SK-N-SH (cell line): ENCODE measurements around the gene ETV6. TPM values are rescaled to one million over a fixed set of nuclear protein-coding genes. Genes with fewer than 3 reads are reported as not detected.
A peak's percentile ranks its signal among the peaks of the same experiment; 100 is the strongest.

Source experiments
- CTCF ChIA-PET: fragments of 300-600, 350-600 bp; formaldehyde crosslinking; extraction: SDS; loops from one replicate; lab custom pipeline; 2021; lab: Yijun Ruan, JAX
- POLR2A ChIA-PET: fragments of 350-600 bp; sonication (Branson Sonifier 250); formaldehyde crosslinking; extraction: SDS; loops from one replicate; lab custom pipeline; 2020; ENCODE audit warnings: antibody characterized with exemption, inconsistent platforms; lab: Yijun Ruan, JAX
- DNase-seq: peaks from one replicate; pipeline ENCODE4 v3.0.0; 2012
- H2AFZ ChIP-seq: fragments of 200-600 bp; sonication (generic); 2 replicates; pipeline ENCODE4 v1.8.1; 2016; ENCODE audit warnings: antibody characterized with exemption, mild to moderate bottlenecking, low read depth
- H3F3A ChIP-seq: fragments of 200-600 bp; sonication (generic); replicated peaks from 2 replicates; pipeline ENCODE3; 2016; ENCODE audit warnings: antibody characterized with exemption, mild to moderate bottlenecking; ENCODE audit not compliant: insufficient read depth
- H3K27ac ChIP-seq, 2 experiments: fragments of 200-500 bp in 1 of 2; fragments of 200-600 bp in 1 of 2; sonication (Bioruptor generic) in 1 of 2; sonication (generic), shearing (Covaris generic) in 1 of 2; 2 replicates each; pipeline versions ENCODE4 v1.5.1 to v1.6.1; 2014 to 2016; ENCODE audit warnings: low read depth in 2 of 2, inconsistent platforms in 1 of 2, low read length in 1 of 2, mild to moderate bottlenecking in 1 of 2, mixed read lengths in 1 of 2
- H3K27me3 ChIP-seq: fragments of 200-600 bp; sonication (generic), shearing (Covaris generic); 2 replicates; pipeline ENCODE4 v1.6.1; 2016; ENCODE audit warnings: mixed run types; ENCODE audit not compliant: insufficient read depth
- H3K36me3 ChIP-seq, 2 experiments: fragments of 200-500 bp in 1 of 2; fragments of 200-600 bp in 1 of 2; sonication (Bioruptor generic) in 1 of 2; sonication (generic) in 1 of 2; replicated peaks in 1 of 2; 2 replicates each; pipeline versions ENCODE3 to v1.5.1; 2014 to 2016; ENCODE audit warnings: low read length in 1 of 2, mild to moderate bottlenecking in 1 of 2; ENCODE audit not compliant: insufficient read depth in 2 of 2, control insufficient read depth in 1 of 2
- H3K4me1 ChIP-seq, 2 experiments: fragments of 200-500 bp in 1 of 2; fragments of 200-600 bp in 1 of 2; sonication (Bioruptor generic) in 1 of 2; sonication (generic), shearing (Covaris generic) in 1 of 2; 2 replicates each; pipeline versions ENCODE4 v1.5.1 to v1.6.1; 2014 to 2016; ENCODE audit warnings: low read depth in 1 of 2, low read length in 1 of 2, mixed run types in 1 of 2; ENCODE audit not compliant: insufficient read depth in 2 of 2, control insufficient read depth in 1 of 2
- H3K4me2 ChIP-seq: fragments of 200-600 bp; sonication (generic), shearing (Covaris generic); 2 replicates; pipeline ENCODE4 v1.6.1; 2017; ENCODE audit warnings: mixed run types
- H3K4me3 ChIP-seq, 2 experiments: fragments of 200-500 bp in 1 of 2; fragments of 200-600 bp in 1 of 2; sonication (Bioruptor generic) in 1 of 2; sonication (generic), shearing (Covaris generic) in 1 of 2; 2 replicates each; pipeline versions ENCODE4 v1.5.1 to v1.8.1; 2014 to 2016; ENCODE audit warnings: low read depth in 2 of 2, inconsistent platforms in 1 of 2, low read length in 1 of 2, mild to moderate bottlenecking in 1 of 2, mixed read lengths in 1 of 2, moderate library complexity in 1 of 2
- H3K79me2 ChIP-seq: fragments of 200-600 bp; sonication (generic); 2 replicates; pipeline ENCODE4 v1.8.1; 2017; ENCODE audit warnings: mild to moderate bottlenecking; ENCODE audit not compliant: insufficient read depth
- H3K9ac ChIP-seq: fragments of 200-600 bp; sonication (generic); 2 replicates; pipeline ENCODE4 v1.6.1; 2017; ENCODE audit warnings: mixed run types
- H3K9me2 ChIP-seq: fragments of 200-600 bp; sonication (generic); 2 replicates; pipeline ENCODE4 v1.6.1; 2017; ENCODE audit warnings: mixed run types
- H3K9me3 ChIP-seq: fragments of 200-600 bp; sonication (generic); 2 replicates; pipeline ENCODE4 v1.6.1; 2017; ENCODE audit warnings: mixed run types, mild to moderate bottlenecking, moderate library complexity
- H4K20me1 ChIP-seq: fragments of 200-600 bp; sonication (generic); 2 replicates; pipeline ENCODE4 v1.6.1; 2017; ENCODE audit warnings: mild to moderate bottlenecking, mixed run types; ENCODE audit not compliant: insufficient read depth
- CHD2 ChIP-seq: fragments of 150-350 bp; IDR thresholded peaks from 2 replicates; pipeline ENCODE4 v1.6.1; 2018; ENCODE audit warnings: low read length; ENCODE audit not compliant: partially characterized antibody
- MEF2A ChIP-seq: IDR thresholded peaks from 2 replicates; pipeline ENCODE4 v1.4.0; 2012; ENCODE audit warnings: low read depth, borderline replicate concordance
- MXI1 ChIP-seq: IDR thresholded peaks from 2 replicates; pipeline ENCODE4 v1.6.1; 2012; ENCODE audit warnings: mild to moderate bottlenecking, low read depth, low read length, improper control_type of control experiment
- RXRA ChIP-seq: IDR thresholded peaks from 2 replicates; pipeline ENCODE4 v1.4.0; 2012; ENCODE audit warnings: low read depth, mild to moderate bottlenecking, borderline replicate concordance
- SIN3A ChIP-seq: IDR thresholded peaks from 2 replicates; pipeline ENCODE4 v1.6.1; 2012; ENCODE audit warnings: low read depth, mild to moderate bottlenecking, low read length, moderate library complexity, borderline replicate concordance
- TCF12 ChIP-seq: IDR thresholded peaks from 2 replicates; pipeline ENCODE4 v1.4.0; 2012
- TEAD4 ChIP-seq: IDR thresholded peaks from 2 replicates; pipeline ENCODE4 v1.4.0; 2012; ENCODE audit warnings: mild to moderate bottlenecking, borderline replicate concordance; ENCODE audit not compliant: insufficient read depth
- WGBS: methylation state at CpG from one replicate; pipeline ENCODE4 v1.1.6; 2017; ENCODE audit warnings: low lambda C conversion rate; 5-methylcytosine and 5-hydroxymethylcytosine counted together
- polyA plus RNA-seq, 3 experiments: library from polyadenylated mRNA; depleted of rRNA; stranded (reverse); fragments of >200 nt; gene quantifications; 2 replicates each; pipeline ENCODE4 v1.2.3, GENCODE V29; 2012
- TF ChIP-seq, protein P1 (sequence below): IDR thresholded peaks from 2 replicates; pipeline ENCODE4; 2012
- TF ChIP-seq, protein P2 (sequence below): fragments of 150-350 bp; IDR thresholded peaks from 2 replicates; pipeline ENCODE4 v1.6.1; 2016; ENCODE audit warnings: mild to moderate bottlenecking, low read depth, low read length

ETV6 gene
- polyA plus RNA-seq, 1 of the 3 experiments (the other 2 are of a cell fraction) = 4.0 TPM

DNA sequence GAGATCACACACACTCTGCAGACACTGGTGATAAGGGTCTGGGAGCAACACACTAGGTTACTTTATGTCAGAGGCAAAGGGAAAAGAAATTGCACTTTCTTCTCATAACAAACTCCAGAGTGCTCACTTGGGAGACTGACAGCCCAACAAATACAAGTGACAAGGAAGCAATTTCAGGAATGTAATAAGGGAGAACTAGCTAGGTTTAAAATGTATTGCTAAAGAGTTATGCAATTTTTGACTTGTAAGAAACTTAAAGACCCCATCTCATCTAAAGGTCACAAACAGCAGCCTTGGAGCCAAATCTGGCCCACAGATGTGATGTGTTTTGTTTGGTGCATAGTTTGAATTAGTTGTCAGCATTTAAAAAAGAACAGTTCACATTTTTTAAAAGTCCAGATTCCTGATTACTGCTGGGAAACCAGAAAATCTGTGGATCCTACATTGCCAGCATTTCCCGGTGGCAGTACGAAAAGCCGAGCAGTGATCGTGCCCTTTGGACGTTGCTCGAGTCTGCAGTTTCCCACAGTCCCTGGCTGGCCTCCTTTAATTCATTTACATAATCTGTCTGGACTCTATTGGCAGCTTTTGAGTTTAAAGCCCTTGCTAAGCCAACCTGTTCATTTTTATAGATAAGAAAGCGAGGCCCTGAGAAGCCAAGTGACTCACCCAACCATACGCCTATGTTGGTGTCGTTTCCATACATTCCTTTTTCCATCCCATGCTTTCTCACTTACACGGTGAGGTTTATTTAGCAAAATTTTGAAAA is 42.0 kb upstream of the ETV6 start:
- DNase-seq = no peak
- TF ChIP-seq, protein P1, sequence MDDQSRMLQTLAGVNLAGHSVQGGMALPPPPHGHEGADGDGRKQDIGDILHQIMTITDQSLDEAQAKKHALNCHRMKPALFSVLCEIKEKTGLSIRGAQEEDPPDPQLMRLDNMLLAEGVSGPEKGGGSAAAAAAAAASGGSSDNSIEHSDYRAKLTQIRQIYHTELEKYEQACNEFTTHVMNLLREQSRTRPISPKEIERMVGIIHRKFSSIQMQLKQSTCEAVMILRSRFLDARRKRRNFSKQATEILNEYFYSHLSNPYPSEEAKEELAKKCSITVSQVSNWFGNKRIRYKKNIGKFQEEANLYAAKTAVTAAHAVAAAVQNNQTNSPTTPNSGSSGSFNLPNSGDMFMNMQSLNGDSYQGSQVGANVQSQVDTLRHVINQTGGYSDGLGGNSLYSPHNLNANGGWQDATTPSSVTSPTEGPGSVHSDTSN = peak; percentile 42; the same call in 1 of the 2 replicates
- peak; percentile 57 for TF ChIP-seq TCF12
- TF ChIP-seq, protein P2, sequence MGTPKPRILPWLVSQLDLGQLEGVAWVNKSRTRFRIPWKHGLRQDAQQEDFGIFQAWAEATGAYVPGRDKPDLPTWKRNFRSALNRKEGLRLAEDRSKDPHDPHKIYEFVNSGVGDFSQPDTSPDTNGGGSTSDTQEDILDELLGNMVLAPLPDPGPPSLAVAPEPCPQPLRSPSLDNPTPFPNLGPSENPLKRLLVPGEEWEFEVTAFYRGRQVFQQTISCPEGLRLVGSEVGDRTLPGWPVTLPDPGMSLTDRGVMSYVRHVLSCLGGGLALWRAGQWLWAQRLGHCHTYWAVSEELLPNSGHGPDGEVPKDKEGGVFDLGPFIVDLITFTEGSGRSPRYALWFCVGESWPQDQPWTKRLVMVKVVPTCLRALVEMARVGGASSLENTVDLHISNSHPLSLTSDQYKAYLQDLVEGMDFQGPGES = no peak
- TF ChIP-seq, all 33 proteins: peak for 2
- Histone ChIP-seq H3K4me1 (peaks cover 0 to 7% of the 10 kb centered on the region in 2 experiments; a peak in 1 of 4 replicates), H3K9me2 (no peaks in the 10 kb centered on the region), H3K4me2 (no peak overlapping the region), H4K20me1 (no peaks in the 10 kb centered on the region), H3K9me3 (no peaks in the 10 kb centered on the region), H2AFZ (no peak overlapping the region), H3F3A (no peaks in the 10 kb centered on the region), H3K36me3 (no peaks in the 10 kb centered on the region), H3K27me3 (no peaks in the 10 kb centered on the region), H3K9ac (no peak overlapping the region), H3K27ac (peak overlapping the region in 1 of 2 experiments; percentile 64; a peak in 2 of 4 replicates), H3K4me3 (no peak overlapping the region), H3K79me2 (no peaks in the 10 kb centered on the region)
- ChIA-PET POLR2A (no interaction called here), CTCF (interaction anchor here (0.6 kb wide), 1 partner anchor 313 kb away, joined by 3 read pairs; no protein-coding TSS in a partner anchor)
- 60% methylated on average over 10 of the region's 10 CpGs for WGBS

DNA sequence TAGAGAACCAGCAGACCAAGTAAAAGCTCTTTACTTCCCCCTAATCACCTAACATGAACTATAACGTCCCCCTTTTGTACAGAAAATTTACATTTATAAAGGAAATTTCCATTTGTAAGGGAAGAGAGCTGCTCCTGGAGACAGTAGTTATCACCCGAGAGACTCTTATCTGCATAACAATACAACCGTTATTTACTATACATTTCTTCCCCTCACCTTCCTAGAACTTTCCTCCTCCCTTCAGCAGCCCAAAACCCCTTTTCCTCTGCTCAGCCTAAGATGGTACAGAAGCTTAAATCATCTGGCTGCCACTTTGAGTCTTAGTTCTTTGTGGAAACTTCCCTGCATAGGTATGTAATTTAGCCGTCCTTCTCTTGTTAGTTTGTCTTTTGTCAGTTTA is 40.4 kb upstream of the ETV6 start:
- no peak for TF ChIP-seq TEAD4
- TF ChIP-seq SIN3A = no peak
- no peak for TF ChIP-seq MXI1
- TF ChIP-seq, protein P2 = no peak
- no peak for TF ChIP-seq RXRA
- no peak for TF ChIP-seq MEF2A
- no peak for TF ChIP-seq CHD2
- no peaks in the 10 kb centered on the region for H3K27me3 ChIP-seq
- H2AFZ ChIP-seq = no peak overlapping the region
- WGBS = 90% methylated on average over 4 of the region's 4 CpGs
- H3K9me3 ChIP-seq = no peaks in the 10 kb centered on the region
- H3K36me3 ChIP-seq = no peaks in the 10 kb centered on the region
- H3K9me2 ChIP-seq = no peaks in the 10 kb centered on the region
- no peak overlapping the region for H3K9ac ChIP-seq
- H3K27ac ChIP-seq = no peak overlapping the region
- H3K4me2 ChIP-seq = no peak overlapping the region
- DNase-seq = no peak
- POLR2A ChIA-PET = no interaction called here
- H4K20me1 ChIP-seq = no peaks in the 10 kb centered on the region
- H3K4me3 ChIP-seq = no peak overlapping the region
- no peaks in the 10 kb centered on the region for H3K79me2 ChIP-seq
- H3F3A ChIP-seq = no peaks in the 10 kb centered on the region
- peaks cover 0 to 7% of the 10 kb centered on the region in 2 experiments; a peak in 1 of 4 replicates for H3K4me1 ChIP-seq
- CTCF ChIA-PET = interaction anchor here (1.1 kb wide), 1 partner anchor 14 kb away, joined by 4 read pairs; no protein-coding TSS in a partner anchor
